ENCODE results near the gene SPTLC3.

The SPTLC3 gene

GRCh38 chr20:13147071-13147963 is 138.5 kb downstream of the SPTLC3 start:
- Histone ChIP-seq H3K4me3 (ENCODE audit: low read depth, low read length) (no peak overlapping the region), H3K79me2 (no peaks in the 10 kb centered on the region), H3K9me3 (ENCODE audit: control insufficient read depth, low read length) (no peaks in the 10 kb centered on the region), H3K36me3 (ENCODE audit: control insufficient read depth, insufficient read depth, low read length) (no peaks in the 10 kb centered on the region), H3K4me1 (no peaks in the 10 kb centered on the region), H3K27ac (no peak overlapping the region), H3K4me2 (ENCODE audit: low read length) (no peak overlapping the region), H3K9ac (no peak overlapping the region), H3K27me3 (ENCODE audit: control insufficient read depth, insufficient read depth, low read length) (no peaks in the 10 kb centered on the region), H2AFZ (no peak overlapping the region)
- no peak for TF ChIP-seq CTCF (IDR thresholded peaks at IDR 0.05)

GRCh38 chr20:13147971-13148370 is 139.2 kb downstream of the SPTLC3 start:
- Histone ChIP-seq H3K27ac (no peak overlapping the region), H3K9ac (no peak overlapping the region), H3K36me3 (ENCODE audit: control insufficient read depth, insufficient read depth, low read length) (no peaks in the 10 kb centered on the region)

GRCh38 chr20:13148402-13148801 is 139.6 kb downstream of the SPTLC3 start:
- H3K4me2 ChIP-seq (ENCODE audit: low read length) = no peak overlapping the region
- H3K27ac ChIP-seq = no peak overlapping the region
- TF ChIP-seq CTCF (IDR thresholded peaks at IDR 0.05) = no peak
- no peak overlapping the region for H3K4me3 ChIP-seq (ENCODE audit: low read depth, low read length)
- H3K36me3 ChIP-seq (ENCODE audit: control insufficient read depth, insufficient read depth, low read length) = no peaks in the 10 kb centered on the region
- no peaks in the 10 kb centered on the region for H3K9me3 ChIP-seq (ENCODE audit: control insufficient read depth, low read length)
- H3K4me1 ChIP-seq = no peaks in the 10 kb centered on the region
- H3K9ac ChIP-seq = no peak overlapping the region
- H3K79me2 ChIP-seq = no peaks in the 10 kb centered on the region
- no peak overlapping the region for H2AFZ ChIP-seq
- H3K27me3 ChIP-seq (ENCODE audit: control insufficient read depth, insufficient read depth, low read length) = no peaks in the 10 kb centered on the region

More at GRCh38 chr20:13147971-13148370, 139.2 kb downstream of the SPTLC3 start:
- Histone ChIP-seq H3K79me2 (no peaks in the 10 kb centered on the region), H2AFZ (no peak overlapping the region), H3K4me2 (ENCODE audit: low read length) (no peak overlapping the region), H3K9me3 (ENCODE audit: control insufficient read depth, low read length) (no peaks in the 10 kb centered on the region), H3K27me3 (ENCODE audit: control insufficient read depth, insufficient read depth, low read length) (no peaks in the 10 kb centered on the region), H3K4me3 (ENCODE audit: low read depth, low read length) (no peak overlapping the region), H3K4me1 (no peaks in the 10 kb centered on the region)
- TF ChIP-seq CTCF (IDR thresholded peaks at IDR 0.05) = no peak

- H3K36me3 ChIP-seq (ENCODE audit: control insufficient read depth, insufficient read depth, low read length) = no peaks in the 10 kb centered on the region
- H3K9ac ChIP-seq = no peak overlapping the region
- H3K27me3 ChIP-seq (ENCODE audit: control insufficient read depth, insufficient read depth, low read length) = no peaks in the 10 kb centered on the region
- no peak overlapping the region for H3K4me3 ChIP-seq (ENCODE audit: low read depth, low read length)
- H2AFZ ChIP-seq = no peak overlapping the region
- no peaks in the 10 kb centered on the region for H3K79me2 ChIP-seq
- no peak for TF ChIP-seq CTCF (IDR thresholded peaks at IDR 0.05)
- no peak overlapping the region for H3K27ac ChIP-seq
- H3K4me1 ChIP-seq = no peaks in the 10 kb centered on the region
- no peaks in the 10 kb centered on the region for H3K9me3 ChIP-seq (ENCODE audit: control insufficient read depth, low read length)
- no peak overlapping the region for H3K4me2 ChIP-seq (ENCODE audit: low read length)
Observed at GRCh38 chr20:13148961-13149360, 140.2 kb downstream of the SPTLC3 start.
